ENCODE data around the gene ALMS1. TPM values are rescaled to one million over a fixed set of nuclear protein-coding genes. Genes with fewer than 3 reads are reported as not detected.

ALMS1 gene, protein sequence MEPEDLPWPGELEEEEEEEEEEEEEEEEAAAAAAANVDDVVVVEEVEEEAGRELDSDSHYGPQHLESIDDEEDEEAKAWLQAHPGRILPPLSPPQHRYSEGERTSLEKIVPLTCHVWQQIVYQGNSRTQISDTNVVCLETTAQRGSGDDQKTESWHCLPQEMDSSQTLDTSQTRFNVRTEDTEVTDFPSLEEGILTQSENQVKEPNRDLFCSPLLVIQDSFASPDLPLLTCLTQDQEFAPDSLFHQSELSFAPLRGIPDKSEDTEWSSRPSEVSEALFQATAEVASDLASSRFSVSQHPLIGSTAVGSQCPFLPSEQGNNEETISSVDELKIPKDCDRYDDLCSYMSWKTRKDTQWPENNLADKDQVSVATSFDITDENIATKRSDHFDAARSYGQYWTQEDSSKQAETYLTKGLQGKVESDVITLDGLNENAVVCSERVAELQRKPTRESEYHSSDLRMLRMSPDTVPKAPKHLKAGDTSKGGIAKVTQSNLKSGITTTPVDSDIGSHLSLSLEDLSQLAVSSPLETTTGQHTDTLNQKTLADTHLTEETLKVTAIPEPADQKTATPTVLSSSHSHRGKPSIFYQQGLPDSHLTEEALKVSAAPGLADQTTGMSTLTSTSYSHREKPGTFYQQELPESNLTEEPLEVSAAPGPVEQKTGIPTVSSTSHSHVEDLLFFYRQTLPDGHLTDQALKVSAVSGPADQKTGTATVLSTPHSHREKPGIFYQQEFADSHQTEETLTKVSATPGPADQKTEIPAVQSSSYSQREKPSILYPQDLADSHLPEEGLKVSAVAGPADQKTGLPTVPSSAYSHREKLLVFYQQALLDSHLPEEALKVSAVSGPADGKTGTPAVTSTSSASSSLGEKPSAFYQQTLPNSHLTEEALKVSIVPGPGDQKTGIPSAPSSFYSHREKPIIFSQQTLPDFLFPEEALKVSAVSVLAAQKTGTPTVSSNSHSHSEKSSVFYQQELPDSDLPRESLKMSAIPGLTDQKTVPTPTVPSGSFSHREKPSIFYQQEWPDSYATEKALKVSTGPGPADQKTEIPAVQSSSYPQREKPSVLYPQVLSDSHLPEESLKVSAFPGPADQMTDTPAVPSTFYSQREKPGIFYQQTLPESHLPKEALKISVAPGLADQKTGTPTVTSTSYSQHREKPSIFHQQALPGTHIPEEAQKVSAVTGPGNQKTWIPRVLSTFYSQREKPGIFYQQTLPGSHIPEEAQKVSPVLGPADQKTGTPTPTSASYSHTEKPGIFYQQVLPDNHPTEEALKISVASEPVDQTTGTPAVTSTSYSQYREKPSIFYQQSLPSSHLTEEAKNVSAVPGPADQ (N-terminal part only)
- 22.1 TPM for total RNA-seq
- long read RNA-seq, partial matches to known transcripts, result 3 of 3 reads
- long read RNA-seq, other reads (novel, unspliced or antisense), result 0 of 3 reads

- intact Hi-C loops (cut with DNase I), result no loop called here
- peaks cover 20% of the 10 kb centered on the region for H3K4me1 ChIP-seq
- DNase-seq, result peak; percentile 96
- peaks cover 5% of the 10 kb centered on the region for H3K27me3 ChIP-seq
- TF ChIP-seq CTCF (IDR thresholded peaks at IDR 0.05), result peak; percentile 38
- H3K27ac ChIP-seq, result peak within 1 kb of the TSS; percentile 90
- no peaks in the 10 kb centered on the region for H3K36me3 ChIP-seq
- ATAC-seq, result peak; percentile 96
- no peaks in the 10 kb centered on the region for H3K9me3 ChIP-seq
- peak within 1 kb of the TSS; percentile 90 for H3K4me3 ChIP-seq
Observed at GRCh38 chr2:73385504-73386341, at the start of gene ALMS1. ALMS1 (plus strand) TSS chr2:73385836; CDS start chr2:73385869, 33 bp downstream.

GRCh38 chr2:73337828-73338227 lies 47.8 kb upstream of the ALMS1 start:
- Histone ChIP-seq H3K9me3 (no peaks in the 10 kb centered on the region), H3K27ac (no peak overlapping the region), H3K4me3 (no peak overlapping the region), H3K27me3 (no peaks in the 10 kb centered on the region), H3K4me1 (no peaks in the 10 kb centered on the region), H3K36me3 (no peaks in the 10 kb centered on the region)
- no peak for TF ChIP-seq CTCF (IDR thresholded peaks at IDR 0.05)
- ATAC-seq (no peak), DNase-seq (no peak)
- intact Hi-C loops (cut with DNase I), result no loop called here

DNA sequence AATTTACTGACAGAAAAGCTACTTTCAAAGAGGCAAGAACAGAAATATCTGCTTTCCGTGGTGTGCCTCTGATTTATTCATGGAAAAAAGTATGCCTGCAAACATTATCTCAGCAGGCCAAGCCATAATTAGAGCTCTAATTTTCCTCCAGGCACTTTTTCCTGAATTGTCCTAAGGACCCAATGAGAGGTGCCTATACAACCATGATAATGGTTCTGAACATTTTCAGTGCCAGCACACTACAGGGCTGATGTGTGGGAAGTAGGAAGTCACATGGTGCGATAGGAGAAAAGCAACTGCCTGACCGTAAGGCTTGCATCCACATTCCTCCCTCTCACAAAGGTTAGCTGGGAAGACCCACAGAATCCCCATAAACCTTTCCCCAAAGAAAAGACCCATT lies 46.4 kb upstream of the ALMS1 start:
- H3K27me3 ChIP-seq, result no peaks in the 10 kb centered on the region
- H3K36me3 ChIP-seq, result no peaks in the 10 kb centered on the region
- no peak overlapping the region for H3K4me3 ChIP-seq
- no peaks in the 10 kb centered on the region for H3K4me1 ChIP-seq
- ATAC-seq (no peak), DNase-seq (no peak)
- no peak for TF ChIP-seq CTCF (IDR thresholded peaks at IDR 0.05)
- H3K27ac ChIP-seq, result no peak overlapping the region
- intact Hi-C loops (cut with DNase I), result no loop called here
- H3K9me3 ChIP-seq, result no peaks in the 10 kb centered on the region

GRCh38 chr2:73341039-73341438 lies 44.6 kb upstream of the ALMS1 start:
- TF ChIP-seq CTCF (IDR thresholded peaks at IDR 0.05), result no peak
- intact Hi-C loops (cut with DNase I), result no loop called here

More at GRCh38 chr2:73341039-73341438, 44.6 kb upstream of the ALMS1 start:
- no peak for DNase-seq
- no peak overlapping the region for H3K27ac ChIP-seq
- no peaks in the 10 kb centered on the region for H3K36me3 ChIP-seq
- no peaks in the 10 kb centered on the region for H3K4me1 ChIP-seq
- ATAC-seq, result no peak
- H3K27me3 ChIP-seq, result no peaks in the 10 kb centered on the region
- no peak overlapping the region for H3K4me3 ChIP-seq
- H3K9me3 ChIP-seq, result no peaks in the 10 kb centered on the region

Data from upper lobe of right lung (tissue), 1 donor.